Fibroblast of the aortic adventitia (primary cell): ENCODE measurements around the gene EIF2B1. TPM values are rescaled to one million over a fixed set of nuclear protein-coding genes. Genes with fewer than 3 reads are reported as not detected.
A peak's percentile ranks its signal among the peaks of the same experiment; 100 is the strongest.

Experiments
- DNase-seq: peaks from one replicate; pipeline ENCODE4 v3.0.0-alpha.2; 2010; ENCODE audit warnings: low read depth
- H3K4me3 ChIP-seq: 2 replicates; pipeline ENCODE4 v1.5.1; 2011; ENCODE audit warnings: low read depth, mild to moderate bottlenecking, control low read depth, low read length, moderate library complexity
- total RNA-seq: library from RNA; depleted of rRNA; stranded (reverse); fragments of >200 nt; gene quantifications from 2 replicates; pipeline ENCODE4 v1.2.3, GENCODE V29; 2012; ENCODE audit warnings: low replicate concordance
- TF ChIP-seq, protein P1 (sequence below): IDR thresholded peaks from 2 replicates; pipeline ENCODE4 v1.5.1; 2011; ENCODE audit warnings: mild to moderate bottlenecking, low read length, control low read depth, inconsistent platforms; ENCODE audit not compliant: insufficient read depth

Gene EIF2B1
- total RNA-seq = 22.6 and 35.6 TPM in 2 replicates

DNA sequence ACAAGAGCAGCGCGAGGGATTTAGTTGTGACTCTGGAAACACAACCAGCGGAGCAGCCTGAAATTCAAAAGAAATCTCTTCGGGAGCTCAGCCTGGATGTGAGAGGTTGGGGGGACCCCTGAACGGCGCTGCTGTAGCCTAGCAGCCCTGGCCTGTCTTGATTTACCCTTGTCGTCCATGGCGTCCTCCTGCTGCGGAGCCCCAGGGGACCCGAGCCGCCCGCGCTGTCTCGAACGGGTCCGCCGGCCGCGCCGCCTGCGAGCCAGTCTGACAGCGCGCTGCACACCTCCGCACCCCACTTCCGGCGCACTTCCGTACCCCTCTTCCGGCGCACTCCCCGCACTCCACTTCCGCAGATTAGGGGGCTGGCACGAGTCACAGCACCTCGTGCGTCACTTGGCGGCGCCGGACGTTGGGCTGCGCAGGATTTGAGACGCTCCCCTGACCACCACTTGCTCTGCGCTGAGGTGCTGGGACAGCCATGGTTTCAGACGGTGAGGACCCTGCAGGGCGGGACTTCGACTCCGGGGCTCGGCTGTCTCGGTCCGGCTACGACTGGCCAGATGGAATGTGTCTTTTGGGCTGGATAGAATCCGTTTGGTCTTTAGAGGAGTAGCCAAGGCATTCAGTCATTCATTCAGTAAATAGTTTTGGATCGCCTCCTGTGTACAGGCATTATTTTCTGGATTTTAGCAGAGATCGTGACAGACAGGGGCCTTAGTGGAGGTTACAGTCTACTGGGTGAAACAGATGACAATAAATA is at the start of gene EIF2B1, which contains the start of gene GTF2H3:
TSS of gene EIF2B1 (minus strand) at position 308 of the 763 bp plus-strand sequence. CDS start at position 179, 129 bp downstream.
TSS of gene GTF2H3 (plus strand) at position 451 of the 763 bp plus-strand sequence. CDS start at position 482, 31 bp downstream.
- peak within 1 kb of the TSS; percentile 96 for H3K4me3 ChIP-seq
- peak; percentile 93 for DNase-seq
- TF ChIP-seq, protein P1, sequence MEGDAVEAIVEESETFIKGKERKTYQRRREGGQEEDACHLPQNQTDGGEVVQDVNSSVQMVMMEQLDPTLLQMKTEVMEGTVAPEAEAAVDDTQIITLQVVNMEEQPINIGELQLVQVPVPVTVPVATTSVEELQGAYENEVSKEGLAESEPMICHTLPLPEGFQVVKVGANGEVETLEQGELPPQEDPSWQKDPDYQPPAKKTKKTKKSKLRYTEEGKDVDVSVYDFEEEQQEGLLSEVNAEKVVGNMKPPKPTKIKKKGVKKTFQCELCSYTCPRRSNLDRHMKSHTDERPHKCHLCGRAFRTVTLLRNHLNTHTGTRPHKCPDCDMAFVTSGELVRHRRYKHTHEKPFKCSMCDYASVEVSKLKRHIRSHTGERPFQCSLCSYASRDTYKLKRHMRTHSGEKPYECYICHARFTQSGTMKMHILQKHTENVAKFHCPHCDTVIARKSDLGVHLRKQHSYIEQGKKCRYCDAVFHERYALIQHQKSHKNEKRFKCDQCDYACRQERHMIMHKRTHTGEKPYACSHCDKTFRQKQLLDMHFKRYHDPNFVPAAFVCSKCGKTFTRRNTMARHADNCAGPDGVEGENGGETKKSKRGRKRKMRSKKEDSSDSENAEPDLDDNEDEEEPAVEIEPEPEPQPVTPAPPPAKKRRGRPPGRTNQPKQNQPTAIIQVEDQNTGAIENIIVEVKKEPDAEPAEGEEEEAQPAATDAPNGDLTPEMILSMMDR = no peak

DNA sequence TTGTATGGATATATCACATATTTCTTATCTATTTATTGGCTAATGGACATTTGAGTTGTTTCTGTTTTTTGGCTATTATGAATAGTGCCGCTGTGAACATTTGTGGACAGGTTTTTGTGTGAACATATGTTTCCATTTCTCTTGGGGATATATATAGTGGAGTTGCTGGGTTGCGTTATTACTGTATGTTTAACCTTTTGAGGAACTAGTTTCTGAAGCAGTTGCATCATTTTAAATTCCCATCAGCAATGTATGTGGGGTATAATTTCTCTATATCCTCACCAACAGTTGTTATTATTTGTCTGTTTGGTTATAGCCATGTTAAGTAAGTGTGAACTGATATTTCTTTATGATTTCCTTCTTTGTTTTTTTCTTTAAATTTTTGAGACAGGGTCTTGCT is 48.1 kb upstream of the EIF2B1 start:
- TF ChIP-seq, protein P1 = no peak
- no peak for DNase-seq
- H3K4me3 ChIP-seq = no peak overlapping the region

DNA sequence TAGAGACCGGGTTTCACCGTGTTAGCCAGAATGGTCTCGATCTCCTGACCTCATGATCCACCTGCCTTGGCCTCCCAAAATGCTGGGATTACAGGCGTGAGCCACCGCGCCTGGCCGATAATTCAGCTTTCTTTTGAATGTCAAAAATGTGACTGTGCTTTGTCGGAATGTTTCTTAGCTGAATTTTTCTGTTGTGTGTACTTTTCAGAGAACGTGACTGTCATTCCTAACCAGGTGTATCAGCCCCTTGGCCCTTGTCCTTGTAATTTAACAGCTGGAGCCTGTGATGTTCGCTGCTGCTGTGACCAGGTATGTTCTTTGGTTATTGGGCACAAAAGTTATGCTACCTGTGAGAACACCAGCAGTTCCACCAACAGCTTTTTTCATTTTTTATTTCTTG is 45.5 kb upstream of the EIF2B1 start:
- H3K4me3 ChIP-seq = no peak overlapping the region
- no peak for DNase-seq
- TF ChIP-seq, protein P1 = no peak

DNA sequence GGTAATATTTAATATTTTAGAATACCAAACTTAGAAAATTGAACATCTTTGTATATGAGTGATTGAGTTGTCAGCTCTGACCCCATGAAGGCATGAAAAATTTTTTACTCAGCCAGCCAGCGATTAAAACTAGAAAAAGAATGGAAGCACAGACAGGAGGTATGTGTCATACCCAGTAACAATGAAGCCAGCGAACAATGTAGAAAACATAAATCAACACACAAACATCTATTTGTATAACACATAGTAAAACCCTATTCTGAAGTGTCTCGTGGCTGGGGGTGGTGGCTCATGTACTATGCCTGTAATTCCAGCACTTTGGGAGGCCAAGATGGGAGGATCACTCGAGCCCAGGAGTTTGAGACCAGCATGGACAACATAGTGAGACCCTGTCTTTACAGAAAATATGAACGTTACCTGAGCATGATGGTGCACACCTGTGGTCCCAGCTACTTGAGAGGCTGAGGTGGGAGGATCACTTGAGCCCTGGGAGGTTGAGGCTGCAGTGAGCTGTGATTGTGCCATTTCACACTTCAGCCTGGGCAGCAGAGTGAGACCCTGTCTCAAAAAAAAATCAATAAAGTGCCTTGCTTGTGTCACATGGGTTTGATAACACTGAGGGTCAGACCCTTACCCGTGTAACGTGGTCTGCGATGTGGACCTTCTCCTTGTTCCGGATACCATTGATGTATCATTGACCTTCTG is 43.3 kb upstream of the EIF2B1 start:
- no peak overlapping the region for H3K4me3 ChIP-seq
- TF ChIP-seq, protein P1 = no peak
- no peak for DNase-seq

DNA sequence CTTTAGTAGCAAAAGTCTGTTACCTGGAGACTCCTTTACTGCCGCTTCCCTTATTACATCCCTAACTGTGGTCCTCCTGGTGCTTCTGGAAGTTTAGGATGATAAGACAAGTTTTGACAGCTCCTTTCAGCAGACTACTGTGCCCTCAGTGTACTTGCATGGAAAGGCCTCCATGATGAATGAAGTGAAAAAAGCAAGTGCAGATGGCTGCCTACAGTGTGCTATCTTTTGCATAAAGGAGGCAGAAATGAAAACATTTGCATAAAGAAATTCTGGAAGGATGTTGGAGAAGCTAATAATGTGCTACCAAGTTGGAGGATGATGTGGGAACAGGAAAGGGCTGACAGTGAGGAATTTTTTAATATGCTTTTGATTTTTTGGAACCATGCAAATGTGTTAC is 42.0 kb upstream of the EIF2B1 start:
- no peak for DNase-seq
- TF ChIP-seq, protein P1 = no peak
- H3K4me3 ChIP-seq = no peak overlapping the region

DNA sequence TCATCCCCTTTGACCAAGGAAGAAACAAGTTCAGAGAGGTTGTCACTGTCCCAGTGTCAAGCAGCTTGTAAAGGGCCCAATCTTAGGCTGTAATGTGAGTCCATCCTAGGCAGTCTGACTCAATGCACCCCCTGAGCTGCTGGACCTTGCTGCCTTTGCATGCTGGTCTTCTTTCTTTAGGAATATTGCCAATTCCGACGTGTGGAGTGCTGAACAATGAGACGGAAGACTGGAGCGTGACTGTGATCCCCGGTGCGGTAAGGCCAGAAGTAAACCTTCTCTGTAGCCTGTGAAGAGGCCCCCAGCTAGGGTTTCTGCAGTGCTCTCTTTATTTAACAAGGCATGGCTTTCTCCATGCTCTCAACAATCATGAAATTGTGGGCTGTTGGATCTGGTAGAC is 38.4 kb upstream of the EIF2B1 start:
- TF ChIP-seq, protein P1 = no peak
- peak overlapping the region; percentile 89 for H3K4me3 ChIP-seq
- DNase-seq = peak; percentile 22
